Thoracic aorta (tissue), 2 donors: ENCODE data around the gene TIMM8B. TPM values are rescaled to one million over a fixed set of nuclear protein-coding genes. Genes with fewer than 3 reads are reported as not detected.
A peak's percentile ranks its signal among the peaks of the same experiment; 100 is the strongest.

Experiments used
- ATAC-seq: fragments of 150-250 bp; one replicate; pipeline ENCODE4 v1.8.0; 2017; ENCODE audit warnings: low read depth; ENCODE audit not compliant: insufficient number of reproducible peaks, low FRiP score
- DNase-seq: peaks from one replicate; pipeline ENCODE4 v3.0.0-alpha.2; 2020; ENCODE audit warnings: low spot score
- H3K27ac ChIP-seq, 2 donors: fragments of 200-600 bp; sonication (generic); 1 replicate in 1 of 2; 2 replicates in 1 of 2; pipeline ENCODE4 v1.5.1; 2016; ENCODE audit warnings: mild to moderate bottlenecking in 2 of 2, moderate library complexity in 2 of 2
- H3K27me3 ChIP-seq: fragments of 200-600 bp; sonication (generic); replicated peaks from 2 replicates; pipeline ENCODE4 v1.6.0; 2016; ENCODE audit warnings: mild to moderate bottlenecking; ENCODE audit not compliant: insufficient read depth
- H3K36me3 ChIP-seq: fragments of 200-600 bp; sonication (generic); one replicate; pipeline ENCODE4 v1.5.1; 2016
- H3K4me1 ChIP-seq, 2 donors: fragments of 200-600 bp; sonication (generic); 1 replicate in 1 of 2; 2 replicates in 1 of 2; pipeline versions ENCODE4 v1.5.1 to v1.6.0; 2016; ENCODE audit warnings: low read depth in 2 of 2, mild to moderate bottlenecking in 1 of 2; ENCODE audit not compliant: control insufficient read depth in 1 of 2
- H3K4me3 ChIP-seq: fragments of 200-600 bp; sonication (generic); 2 replicates; pipeline ENCODE4 v1.5.1; 2016; ENCODE audit warnings: mild to moderate bottlenecking
- H3K9me3 ChIP-seq: fragments of 200-600 bp; sonication (generic); 2 replicates; pipeline ENCODE4 v1.5.1; 2016
- total RNA-seq, 2 donors: library from RNA; depleted of rRNA; stranded (reverse); fragments of >200 nt; gene quantifications; one replicate each; pipeline versions ENCODE4 v1.1.0 to v1.2.3, GENCODE V29; 2016
- TF ChIP-seq, protein P1 (sequence below): fragments of 200-600 bp; sonication (generic); IDR thresholded peaks from one replicate; pipeline ENCODE4 v1.5.1; 2019; ENCODE audit warnings: antibody characterized with exemption

The TIMM8B gene
- total RNA-seq, 2 donors from 2014 or later = 16.0 to 23.8 TPM

DNA sequence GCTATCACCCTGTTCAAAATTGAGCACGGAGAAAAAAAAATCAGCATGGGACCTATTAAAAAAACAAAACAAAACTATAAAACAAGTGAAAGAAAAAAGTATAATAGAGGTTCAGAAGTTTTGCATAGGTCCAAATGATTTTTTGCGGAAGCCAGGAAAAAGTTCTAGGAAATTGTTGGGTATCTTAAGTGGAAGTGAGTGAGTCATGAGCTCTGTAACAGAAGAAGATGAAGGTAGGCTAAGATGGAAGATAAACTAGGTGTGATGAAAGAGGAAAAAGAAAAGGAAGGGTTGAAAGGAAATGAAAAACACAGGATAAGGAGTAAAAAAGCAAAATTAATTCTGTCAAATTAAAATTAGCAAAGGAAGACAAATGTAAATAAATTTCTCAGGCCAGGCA is 27.9 kb upstream of the TIMM8B start:
- Histone ChIP-seq H3K27me3 (no peaks in the 10 kb centered on the region), H3K9me3 (no peaks in the 10 kb centered on the region), H3K27ac (no peak overlapping the region), H3K4me3 (no peak overlapping the region), H3K36me3 (no peaks in the 10 kb centered on the region), H3K4me1 (no peaks in the 10 kb centered on the region)
- ATAC-seq (no peak), DNase-seq (no peak)
- TF ChIP-seq, protein P1, sequence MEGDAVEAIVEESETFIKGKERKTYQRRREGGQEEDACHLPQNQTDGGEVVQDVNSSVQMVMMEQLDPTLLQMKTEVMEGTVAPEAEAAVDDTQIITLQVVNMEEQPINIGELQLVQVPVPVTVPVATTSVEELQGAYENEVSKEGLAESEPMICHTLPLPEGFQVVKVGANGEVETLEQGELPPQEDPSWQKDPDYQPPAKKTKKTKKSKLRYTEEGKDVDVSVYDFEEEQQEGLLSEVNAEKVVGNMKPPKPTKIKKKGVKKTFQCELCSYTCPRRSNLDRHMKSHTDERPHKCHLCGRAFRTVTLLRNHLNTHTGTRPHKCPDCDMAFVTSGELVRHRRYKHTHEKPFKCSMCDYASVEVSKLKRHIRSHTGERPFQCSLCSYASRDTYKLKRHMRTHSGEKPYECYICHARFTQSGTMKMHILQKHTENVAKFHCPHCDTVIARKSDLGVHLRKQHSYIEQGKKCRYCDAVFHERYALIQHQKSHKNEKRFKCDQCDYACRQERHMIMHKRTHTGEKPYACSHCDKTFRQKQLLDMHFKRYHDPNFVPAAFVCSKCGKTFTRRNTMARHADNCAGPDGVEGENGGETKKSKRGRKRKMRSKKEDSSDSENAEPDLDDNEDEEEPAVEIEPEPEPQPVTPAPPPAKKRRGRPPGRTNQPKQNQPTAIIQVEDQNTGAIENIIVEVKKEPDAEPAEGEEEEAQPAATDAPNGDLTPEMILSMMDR = no peak

DNA sequence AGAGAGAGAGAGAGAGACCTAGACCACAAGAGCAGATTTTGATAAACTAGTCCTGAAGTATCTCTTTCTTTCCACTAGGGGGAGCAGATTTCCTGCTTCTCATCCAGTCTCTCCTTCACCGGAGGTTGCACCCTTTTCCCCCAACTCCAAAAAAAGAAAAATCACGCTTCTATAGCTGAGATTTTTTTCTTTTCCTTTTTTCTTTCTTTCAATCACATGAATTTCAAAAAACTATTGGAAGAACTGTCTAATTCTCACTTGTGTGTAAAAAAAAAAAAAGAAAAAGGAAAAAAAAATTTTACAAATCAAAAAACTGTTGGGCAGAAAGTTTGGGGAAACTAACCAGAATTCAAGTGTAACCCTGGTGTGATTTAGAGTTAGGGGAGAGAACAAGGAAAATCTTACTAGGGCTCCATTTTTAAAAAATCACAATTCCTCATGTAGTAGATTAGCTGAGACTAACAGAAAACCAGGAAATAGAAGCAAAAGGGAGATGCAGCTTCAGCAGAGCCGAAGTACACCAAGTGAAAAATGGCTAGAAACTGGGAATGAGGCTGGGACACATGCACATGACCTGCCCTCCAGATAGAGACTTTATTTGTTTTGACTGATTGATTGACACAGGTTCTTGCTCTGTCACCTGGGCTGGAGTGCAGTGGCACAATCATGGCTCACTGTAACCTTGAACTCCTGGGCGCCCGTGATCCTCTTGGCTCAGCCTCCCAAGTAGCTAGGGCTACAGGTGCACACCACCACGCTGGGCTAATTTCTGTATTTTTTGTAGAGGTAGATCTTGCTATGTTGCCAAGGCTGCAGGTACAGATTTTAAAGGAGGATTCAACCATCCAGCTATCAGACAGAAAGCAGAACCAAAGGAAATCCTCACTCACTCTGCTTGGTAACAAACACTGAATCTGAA is 27.2 kb upstream of the TIMM8B start:
- TF ChIP-seq, protein P1 = peak; percentile 70
- Histone ChIP-seq H3K4me1 (no peaks in the 10 kb centered on the region), H3K4me3 (no peak overlapping the region), H3K27me3 (no peaks in the 10 kb centered on the region), H3K27ac (no peak overlapping the region), H3K36me3 (no peaks in the 10 kb centered on the region), H3K9me3 (no peaks in the 10 kb centered on the region)
- ATAC-seq = no peak
- no peak for DNase-seq

DNA sequence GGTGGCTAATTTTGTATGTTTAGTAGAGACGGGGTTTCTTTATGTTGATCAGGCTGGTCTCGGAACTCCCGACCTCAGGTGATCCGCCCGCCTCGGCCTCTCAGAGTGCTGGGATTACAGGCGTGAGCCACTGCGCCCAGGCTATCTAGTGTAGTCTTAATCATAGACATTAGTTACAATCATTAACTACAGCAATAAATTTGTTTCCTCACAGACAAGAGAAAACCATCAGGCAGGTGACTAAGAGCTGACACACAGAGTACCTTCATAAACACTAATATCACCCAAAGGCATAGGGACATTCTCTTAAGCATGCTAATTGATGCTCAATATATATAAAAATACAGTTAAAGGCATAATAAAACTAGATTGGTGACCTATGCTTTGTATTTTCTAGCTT is 19.5 kb upstream of the TIMM8B start:
- Histone ChIP-seq H3K36me3 (no peaks in the 10 kb centered on the region), H3K27ac (no peak overlapping the region), H3K4me1 (no peaks in the 10 kb centered on the region), H3K27me3 (no peaks in the 10 kb centered on the region), H3K9me3 (no peaks in the 10 kb centered on the region), H3K4me3 (no peak overlapping the region)
- DNase-seq (no peak), ATAC-seq (no peak)
- TF ChIP-seq, protein P1 = no peak

DNA sequence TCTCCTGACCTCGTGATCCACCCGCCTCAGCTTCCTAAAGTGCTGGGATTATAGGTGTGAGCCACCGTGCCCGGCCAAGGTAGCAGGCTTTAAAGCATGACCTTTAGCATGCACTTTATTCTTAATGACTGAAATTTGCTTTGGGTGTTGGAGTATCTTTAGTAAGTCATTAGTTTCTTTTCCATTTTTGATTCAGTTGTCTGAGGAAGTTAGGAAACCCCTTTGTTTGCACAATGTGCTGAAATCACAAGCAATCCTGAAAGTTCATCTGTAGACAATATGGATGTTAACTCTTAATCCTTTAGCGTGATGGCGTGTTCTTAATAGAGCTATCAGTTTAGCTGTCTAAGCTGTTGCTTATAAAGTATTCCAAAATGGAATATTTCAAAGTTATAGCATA is 16.9 kb upstream of the TIMM8B start:
- DNase-seq (no peak), ATAC-seq (no peak)
- no peaks in the 10 kb centered on the region for H3K4me1 ChIP-seq
- H3K4me3 ChIP-seq = no peak overlapping the region
- no peaks in the 10 kb centered on the region for H3K9me3 ChIP-seq
- TF ChIP-seq, protein P1 = no peak
- no peaks in the 10 kb centered on the region for H3K27me3 ChIP-seq
- no peak overlapping the region for H3K27ac ChIP-seq
- no peaks in the 10 kb centered on the region for H3K36me3 ChIP-seq

DNA sequence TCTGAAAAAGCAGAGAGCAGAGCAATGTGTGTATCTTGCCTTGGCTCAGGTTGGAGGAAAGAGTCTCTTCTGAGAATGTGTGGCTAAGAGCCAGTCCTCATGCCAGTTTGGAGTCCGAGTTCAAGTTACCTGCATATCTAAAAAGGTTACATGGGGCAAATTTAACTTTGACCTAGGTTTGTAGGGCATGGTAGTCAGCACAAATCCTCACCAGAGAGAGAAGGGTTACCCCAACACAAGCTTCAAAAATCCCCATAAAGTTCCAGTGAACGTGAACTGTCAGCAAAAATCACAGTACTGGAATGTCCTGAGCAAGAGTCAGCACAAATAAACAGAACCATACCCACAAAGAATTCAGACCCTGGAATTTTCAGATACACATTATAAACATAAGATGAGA is 13.9 kb upstream of the TIMM8B start:
- H3K4me3 ChIP-seq = no peak overlapping the region
- TF ChIP-seq, protein P1 = no peak
- no peak for DNase-seq

More for the DNA sequence above, 13.9 kb upstream of the TIMM8B start:
- no peaks in the 10 kb centered on the region for H3K9me3 ChIP-seq
- H3K4me1 ChIP-seq = no peaks in the 10 kb centered on the region
- no peak for ATAC-seq
- H3K36me3 ChIP-seq = peaks cover 4% of the 10 kb centered on the region
- H3K27ac ChIP-seq = no peak overlapping the region
- no peaks in the 10 kb centered on the region for H3K27me3 ChIP-seq
